Stimulated activated CD8-positive, alpha-beta memory T cell treated with anti-CD3 and anti-CD28 coated beads, Interleukin-4, amount 100 ng/mL, for 4 hours (primary cell): ENCODE results near the gene KLHL35.

Experiments used
- DNase-seq, 2 donors: peaks; one replicate each; pipeline ENCODE4 v3.0.0-alpha.2; 2020; ENCODE audit warnings: low read depth in 2 of 2, low spot score in 1 of 2

KLHL35 gene

DNA sequence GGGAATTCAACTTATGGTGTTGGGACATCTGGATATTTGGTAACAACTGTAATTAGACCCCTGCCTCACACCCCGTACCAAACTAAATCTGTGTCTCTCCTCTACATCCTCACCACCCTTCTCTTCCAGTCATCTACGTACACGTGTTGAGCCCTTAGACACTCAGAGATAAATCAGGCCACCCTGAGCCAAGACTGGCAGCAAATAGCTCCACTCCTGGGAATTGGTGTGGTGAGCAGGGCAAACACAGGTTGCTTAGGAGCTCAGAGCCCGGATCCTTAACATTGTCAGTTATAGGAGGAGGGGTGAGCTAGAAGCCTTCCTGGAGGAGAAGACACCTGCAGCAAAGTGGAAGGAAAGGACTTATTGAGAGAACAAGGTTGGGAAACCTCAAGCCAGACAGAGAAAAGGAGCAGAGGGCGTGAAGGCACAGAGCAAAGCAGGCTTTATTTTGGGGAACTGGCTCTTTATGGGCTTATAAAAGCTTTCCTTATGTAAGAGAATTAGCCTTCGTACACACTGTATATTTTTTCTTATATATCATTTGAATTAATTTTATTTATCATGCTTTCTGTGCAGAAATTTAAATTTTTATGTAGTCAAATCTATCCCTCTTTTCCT lies 36.9 kb upstream of the KLHL35 start:
- DNase-seq, result no peak

DNA sequence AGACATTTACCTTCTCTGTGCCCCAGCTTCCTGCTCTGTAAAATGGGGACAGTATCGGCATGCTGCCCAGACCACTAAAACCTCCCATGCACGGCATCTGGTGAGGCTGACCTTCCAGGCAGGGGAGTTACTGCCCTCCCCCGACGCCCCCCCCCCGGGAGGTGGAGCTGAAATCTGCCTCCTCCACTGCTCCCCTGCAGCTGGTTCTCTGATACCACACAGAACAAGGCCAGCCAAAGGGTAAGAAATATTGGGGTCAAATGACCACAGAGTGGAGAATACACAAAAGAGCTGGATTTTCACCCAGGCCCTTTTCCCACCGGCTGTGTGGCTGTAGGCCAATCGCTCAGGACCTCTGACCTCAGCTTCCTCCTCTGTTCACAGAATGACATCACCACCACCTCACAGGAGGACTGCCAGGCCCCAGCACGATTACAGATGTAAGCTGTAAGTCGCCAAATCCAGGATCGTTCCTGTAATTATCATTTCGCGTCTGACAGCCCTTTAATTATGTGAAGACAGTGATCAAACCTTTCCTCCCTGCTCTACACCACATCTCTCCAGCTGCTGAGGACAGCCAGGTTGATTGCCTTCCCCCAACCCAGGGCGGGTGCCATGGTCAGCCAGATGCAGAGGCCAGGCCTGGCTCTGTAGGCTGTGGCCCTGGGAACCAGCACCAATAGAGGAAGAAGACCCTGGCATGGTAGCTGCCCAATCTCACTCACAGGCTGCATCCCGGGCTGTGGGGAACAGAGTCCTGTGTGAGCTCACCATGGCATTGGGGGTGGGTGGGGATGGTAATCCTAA lies 35.7 kb upstream of the KLHL35 start:
- DNase-seq, result no peak

DNA sequence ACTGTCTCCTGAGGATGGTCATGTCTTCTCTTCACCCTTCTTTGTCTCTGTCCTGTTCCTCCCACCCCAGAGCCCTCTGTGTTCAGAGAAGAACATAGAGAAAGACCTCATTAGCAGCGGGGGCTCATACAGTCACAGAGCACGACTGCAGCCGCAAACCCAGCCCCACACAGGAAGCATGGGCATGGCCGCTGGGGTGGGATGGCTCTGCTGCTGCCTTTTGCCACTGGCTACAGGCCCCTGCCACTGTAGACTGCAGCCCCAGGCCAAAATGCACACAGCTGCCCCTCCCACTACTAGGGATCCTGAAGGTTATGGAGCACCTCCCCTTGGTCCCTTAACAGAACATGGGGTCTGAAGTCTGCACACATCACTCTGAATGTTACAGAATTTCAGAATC lies 34.9 kb upstream of the KLHL35 start:
- DNase-seq, result no peak

- DNase-seq, result no peak
These were observed 34.3 kb upstream of the KLHL35 start for GRCh38 chr11:75467311-75467710.

GRCh38 chr11:75465701-75466531 lies 32.9 kb upstream of the KLHL35 start:
- DNase-seq, result no peak

DNA sequence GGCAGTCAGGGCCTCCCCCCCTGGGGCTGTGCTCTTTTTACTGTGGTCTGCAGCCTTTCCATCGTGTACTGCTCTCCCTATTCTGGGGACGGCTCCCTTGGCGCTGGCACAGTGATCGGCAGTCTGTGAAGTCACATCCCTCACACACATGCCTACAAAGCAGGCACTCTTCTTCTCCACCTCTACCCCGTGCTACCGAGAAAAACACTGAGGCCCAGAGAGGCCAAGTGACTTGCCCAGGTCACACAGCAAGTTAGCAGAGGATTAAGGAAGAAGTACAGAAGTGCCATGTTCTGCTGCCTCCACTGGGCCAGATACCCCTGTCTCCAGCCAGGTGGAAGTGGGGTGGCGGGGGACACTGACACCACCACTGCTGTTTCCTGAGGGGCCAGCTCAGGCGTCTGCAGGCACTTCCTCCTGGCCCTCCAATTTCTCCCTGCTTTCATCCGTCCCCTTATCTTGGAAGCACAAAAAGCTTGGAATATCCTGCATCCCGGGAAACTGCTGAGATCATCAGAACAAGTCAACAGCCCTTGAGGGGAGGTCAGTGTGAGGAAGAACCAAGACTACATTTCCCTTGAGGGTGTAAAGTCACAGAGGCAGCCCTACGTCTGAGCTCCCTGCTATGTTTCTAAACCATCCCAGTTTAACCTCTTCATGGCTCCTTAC lies 30.2 kb upstream of the KLHL35 start:
- DNase-seq, result no peak

GRCh38 chr11:75462117-75462653 lies 29.2 kb upstream of the KLHL35 start:
- no peak for DNase-seq

GRCh38 chr11:75461151-75461550 lies 28.1 kb upstream of the KLHL35 start:
- no peak for DNase-seq

DNA sequence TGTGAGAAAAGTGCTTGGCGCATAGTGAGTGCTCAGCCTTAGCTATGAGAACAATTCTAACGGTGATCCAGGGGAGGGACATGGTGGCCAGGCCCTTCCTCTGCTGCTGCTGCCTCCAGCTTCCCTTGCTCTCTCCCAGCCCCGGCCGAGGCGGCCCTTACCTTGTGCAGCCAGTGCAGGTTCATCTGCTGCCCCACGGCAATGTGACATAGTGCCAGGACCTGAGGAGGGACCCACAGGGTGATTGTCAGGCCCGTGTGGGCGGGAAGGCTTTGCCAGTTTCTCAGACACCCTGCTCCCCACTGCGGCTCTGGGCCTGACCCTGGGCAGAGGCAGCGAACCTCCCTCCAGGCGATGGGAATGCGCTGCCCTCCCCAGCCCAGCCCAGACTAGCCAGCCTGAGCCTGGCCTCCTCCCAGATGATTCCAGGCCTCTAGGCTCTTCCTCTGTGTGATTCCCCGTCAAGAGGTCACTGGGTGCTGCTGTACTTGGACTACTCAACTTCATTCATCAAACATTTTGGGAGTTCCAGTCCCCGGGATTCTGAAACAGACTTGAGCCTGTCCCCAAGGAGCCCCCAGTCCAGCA lies 23.7 kb upstream of the KLHL35 start:
- no peak for DNase-seq

GRCh38 chr11:75454987-75455386 lies 22.0 kb upstream of the KLHL35 start:
- no peak for DNase-seq

DNA sequence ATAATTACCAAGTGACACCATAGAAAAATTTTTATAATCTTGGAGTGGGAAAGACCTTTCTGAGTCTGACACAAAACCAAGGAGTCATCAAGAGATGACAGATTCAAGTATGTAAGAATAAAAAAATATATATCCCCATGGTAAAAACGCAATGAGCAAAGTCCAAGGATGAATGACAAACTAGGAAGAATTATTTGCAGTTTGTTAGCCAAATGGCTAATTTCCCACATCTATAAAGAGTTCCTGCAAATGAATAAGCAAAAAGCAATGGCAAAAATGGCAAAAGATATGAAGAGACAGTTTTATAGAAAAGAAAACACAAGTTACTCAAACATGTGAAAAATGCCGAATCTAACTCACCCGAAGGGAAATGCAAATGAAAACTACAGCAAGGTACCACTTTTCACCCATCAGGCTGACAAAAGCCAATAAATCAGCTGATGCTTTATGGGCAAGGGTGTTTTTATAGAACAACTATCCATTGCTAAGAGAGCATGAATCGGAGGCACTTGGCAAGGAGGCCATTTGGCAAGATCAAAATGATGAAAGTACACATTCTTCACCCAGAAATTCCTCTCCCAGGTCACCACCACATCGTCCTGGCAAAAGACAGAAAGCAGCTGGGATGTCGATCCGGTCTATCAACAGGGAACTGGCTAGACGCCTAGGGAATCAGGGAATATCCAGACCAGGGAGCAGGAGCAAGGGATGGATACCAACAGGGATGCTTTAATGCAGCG lies 21.1 kb upstream of the KLHL35 start:
- no peak for DNase-seq

GRCh38 chr11:75450826-75451821 lies 18.1 kb upstream of the KLHL35 start:
- DNase-seq, result no peak

DNA sequence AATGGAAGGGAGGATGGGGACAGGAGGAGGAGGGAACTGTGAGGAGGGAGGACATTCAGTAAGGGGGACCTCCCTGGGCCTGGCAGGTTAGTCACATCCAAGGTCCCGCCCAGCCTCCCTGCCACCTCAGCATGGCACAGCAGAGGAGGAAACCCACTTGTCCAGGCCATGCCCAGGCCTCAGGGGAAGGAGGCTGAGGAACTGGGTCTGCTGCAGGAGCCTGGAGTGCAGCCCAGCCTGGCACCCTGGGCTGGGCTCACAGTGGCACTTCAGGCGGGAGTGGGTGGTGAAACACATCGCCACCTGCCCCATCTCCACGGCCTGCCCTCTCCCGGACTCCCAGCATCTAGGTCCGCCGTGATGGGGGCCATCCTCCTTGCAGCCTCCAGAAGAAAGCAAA lies 17.2 kb upstream of the KLHL35 start:
- DNase-seq, result no peak

GRCh38 chr11:75449776-75450175 lies 16.8 kb upstream of the KLHL35 start:
- DNase-seq, result no peak

DNA sequence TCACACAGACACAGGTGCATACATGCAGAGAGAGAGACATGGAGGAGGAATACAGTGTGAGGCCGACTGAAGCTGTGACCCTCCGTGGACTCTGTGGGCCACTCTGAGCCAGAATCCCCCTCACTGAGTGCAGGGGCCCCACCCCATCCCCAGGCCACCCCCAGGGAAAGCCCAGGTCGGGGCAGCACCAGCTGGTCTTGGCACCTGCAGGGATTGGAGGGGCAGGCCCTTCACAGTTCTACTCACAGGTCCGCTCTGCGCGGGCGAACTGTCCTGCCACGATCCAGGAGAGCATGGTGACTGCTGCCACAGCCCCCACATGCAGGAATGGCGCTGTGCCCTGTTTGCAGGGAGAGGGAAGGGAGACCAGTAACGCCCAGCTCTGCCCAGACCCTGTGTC lies 16.3 kb upstream of the KLHL35 start:
- no peak for DNase-seq

GRCh38 chr11:75447415-75447814 lies 14.4 kb upstream of the KLHL35 start:
- no peak for DNase-seq

DNA sequence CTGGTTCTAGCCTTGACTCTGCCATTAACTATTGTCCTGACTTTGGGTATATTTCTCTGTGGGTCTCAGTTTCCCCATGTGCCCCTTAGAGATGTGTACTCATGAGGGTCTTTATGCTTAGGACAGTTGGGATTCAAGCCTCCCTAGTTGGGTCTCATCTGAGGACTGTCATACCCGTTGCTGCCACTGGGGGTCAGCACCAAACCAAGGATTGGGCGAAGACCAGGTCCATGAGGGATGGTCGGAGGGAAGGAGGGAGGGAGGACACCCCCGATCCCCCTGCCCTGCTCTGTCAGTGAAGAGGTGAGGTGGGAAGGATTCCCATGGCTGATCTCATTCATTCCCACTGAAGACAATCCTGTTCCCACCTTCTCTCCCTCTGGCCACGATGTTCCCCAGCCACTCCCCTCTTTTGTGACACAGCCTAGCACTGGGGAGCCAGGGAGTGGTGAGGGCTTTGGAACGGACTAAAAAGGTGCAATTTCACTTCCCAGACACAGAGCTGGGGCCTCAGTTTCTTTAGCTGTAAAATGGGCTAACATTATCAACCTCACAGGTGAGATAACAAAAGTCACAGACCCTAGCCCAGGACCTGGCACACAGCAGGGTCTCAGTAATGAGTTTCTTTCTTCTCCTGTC lies 12.4 kb upstream of the KLHL35 start:
- peak; percentile 41 to 69 for DNase-seq

GRCh38 chr11:75443043-75443442 lies 10.0 kb upstream of the KLHL35 start:
- DNase-seq, result no peak
